Measurements from ENCODE around the gene MACROD1. TPM values are rescaled to one million over a fixed set of nuclear protein-coding genes. Genes with fewer than 3 reads are reported as not detected.

The MACROD1 gene
- total RNA-seq, 1 donor from 2014 or later = 4.1 TPM

GRCh38 chr11:64103277-64103985 is 62.5 kb downstream of the MACROD1 start:
- peaks cover 11% of the 10 kb centered on the region for H3K27me3 Mint-ChIP-seq (ENCODE audit: unreplicated experiment)
- no peaks in the 10 kb centered on the region for H3K36me3 Mint-ChIP-seq (ENCODE audit: low read depth, unreplicated experiment)
- H3K4me3 Mint-ChIP-seq (ENCODE audit: unreplicated experiment) = no peak overlapping the region
- H3K4me1 Mint-ChIP-seq (ENCODE audit: unreplicated experiment) = no peaks in the 10 kb centered on the region
- no peak overlapping the region for H3K27ac Mint-ChIP-seq (ENCODE audit: unreplicated experiment)
- no peak for DNase-seq (ENCODE audit: low spot score)
- no peaks in the 10 kb centered on the region for H3K9me3 Mint-ChIP-seq (ENCODE audit: unreplicated experiment)
- no peak for TF ChIP-seq CTCF (IDR thresholded peaks at IDR 0.05; ENCODE audit: unreplicated experiment)

GRCh38 chr11:64102005-64102738 is 63.7 kb downstream of the MACROD1 start:
- DNase-seq (ENCODE audit: low spot score) = no peak
- no peak overlapping the region for H3K4me3 Mint-ChIP-seq (ENCODE audit: unreplicated experiment)
- peaks cover 15% of the 10 kb centered on the region for H3K27me3 Mint-ChIP-seq (ENCODE audit: unreplicated experiment)
- H3K9me3 Mint-ChIP-seq (ENCODE audit: unreplicated experiment) = no peaks in the 10 kb centered on the region
- TF ChIP-seq CTCF (IDR thresholded peaks at IDR 0.05; ENCODE audit: unreplicated experiment) = no peak
- no peaks in the 10 kb centered on the region for H3K4me1 Mint-ChIP-seq (ENCODE audit: unreplicated experiment)
- no peaks in the 10 kb centered on the region for H3K36me3 Mint-ChIP-seq (ENCODE audit: low read depth, unreplicated experiment)
- H3K27ac Mint-ChIP-seq (ENCODE audit: unreplicated experiment) = no peak overlapping the region

GRCh38 chr11:64101461-64101860 is 64.5 kb downstream of the MACROD1 start:
- H3K4me1 Mint-ChIP-seq (ENCODE audit: unreplicated experiment) = no peaks in the 10 kb centered on the region
- no peak for DNase-seq (ENCODE audit: low spot score)
- H3K36me3 Mint-ChIP-seq (ENCODE audit: low read depth, unreplicated experiment) = no peaks in the 10 kb centered on the region
- no peaks in the 10 kb centered on the region for H3K9me3 Mint-ChIP-seq (ENCODE audit: unreplicated experiment)
- H3K27ac Mint-ChIP-seq (ENCODE audit: unreplicated experiment) = no peak overlapping the region
- H3K27me3 Mint-ChIP-seq (ENCODE audit: unreplicated experiment) = peaks cover 15% of the 10 kb centered on the region
- TF ChIP-seq CTCF (IDR thresholded peaks at IDR 0.05; ENCODE audit: unreplicated experiment) = no peak
- no peak overlapping the region for H3K4me3 Mint-ChIP-seq (ENCODE audit: unreplicated experiment)

GRCh38 chr11:64100782-64101353 is 65.0 kb downstream of the MACROD1 start:
- Mint-ChIP-seq H3K9me3 (ENCODE audit: unreplicated experiment) (no peaks in the 10 kb centered on the region), H3K27me3 (ENCODE audit: unreplicated experiment) (peaks cover 13% of the 10 kb centered on the region), H3K27ac (ENCODE audit: unreplicated experiment) (no peak overlapping the region), H3K36me3 (ENCODE audit: low read depth, unreplicated experiment) (no peaks in the 10 kb centered on the region), H3K4me1 (ENCODE audit: unreplicated experiment) (no peaks in the 10 kb centered on the region), H3K4me3 (ENCODE audit: unreplicated experiment) (no peak overlapping the region)
- DNase-seq (ENCODE audit: low spot score) = no peak
- no peak for TF ChIP-seq CTCF (IDR thresholded peaks at IDR 0.05; ENCODE audit: unreplicated experiment)

GRCh38 chr11:64100360-64100759 is 65.6 kb downstream of the MACROD1 start:
- TF ChIP-seq CTCF (IDR thresholded peaks at IDR 0.05; ENCODE audit: unreplicated experiment) = no peak
- no peak for DNase-seq (ENCODE audit: low spot score)
- peaks cover 2% of the 10 kb centered on the region for H3K4me1 Mint-ChIP-seq (ENCODE audit: unreplicated experiment)
- H3K27me3 Mint-ChIP-seq (ENCODE audit: unreplicated experiment) = peaks cover 13% of the 10 kb centered on the region
- H3K4me3 Mint-ChIP-seq (ENCODE audit: unreplicated experiment) = no peak overlapping the region
- H3K9me3 Mint-ChIP-seq (ENCODE audit: unreplicated experiment) = no peaks in the 10 kb centered on the region
- H3K36me3 Mint-ChIP-seq (ENCODE audit: low read depth, unreplicated experiment) = no peaks in the 10 kb centered on the region
- no peak overlapping the region for H3K27ac Mint-ChIP-seq (ENCODE audit: unreplicated experiment)
